GM21717 (cell line): ENCODE measurements around the gene PKN1.

Experiments
- ATAC-seq: cut with Tn5 transposase; IDR thresholded peaks from one replicate; pipeline ENCODE4 v1.9.1; 2021; ENCODE audit warnings: mild to moderate bottlenecking, moderate library complexity; ENCODE audit not compliant: unreplicated experiment

PKN1 gene

DNA sequence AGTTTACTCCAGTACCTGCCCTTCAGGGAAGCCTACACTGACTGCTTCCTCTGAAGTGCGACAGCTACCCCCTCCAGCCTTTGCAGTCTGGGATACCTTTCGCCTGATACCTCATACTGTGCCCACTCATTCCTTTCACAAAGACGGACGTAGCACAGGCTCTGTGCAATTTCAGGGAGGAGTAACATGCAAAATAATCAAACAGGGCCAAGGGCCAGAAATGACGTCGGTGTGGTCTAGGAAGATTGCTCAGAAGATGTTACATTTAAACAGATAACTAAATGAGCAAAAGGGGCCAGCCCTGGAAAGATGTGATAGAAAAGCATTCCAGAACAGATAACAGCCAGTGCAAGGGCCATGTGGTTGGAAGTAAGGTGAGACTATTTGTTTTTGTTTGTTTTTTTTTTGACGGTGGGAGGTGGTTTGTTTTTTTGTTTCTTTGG lies 7.4 kb upstream of the PKN1 start:
- no peak for ATAC-seq

GRCh38 chr19:14427461-14427860 lies 5.6 kb upstream of the PKN1 start:
- no peak for ATAC-seq

DNA sequence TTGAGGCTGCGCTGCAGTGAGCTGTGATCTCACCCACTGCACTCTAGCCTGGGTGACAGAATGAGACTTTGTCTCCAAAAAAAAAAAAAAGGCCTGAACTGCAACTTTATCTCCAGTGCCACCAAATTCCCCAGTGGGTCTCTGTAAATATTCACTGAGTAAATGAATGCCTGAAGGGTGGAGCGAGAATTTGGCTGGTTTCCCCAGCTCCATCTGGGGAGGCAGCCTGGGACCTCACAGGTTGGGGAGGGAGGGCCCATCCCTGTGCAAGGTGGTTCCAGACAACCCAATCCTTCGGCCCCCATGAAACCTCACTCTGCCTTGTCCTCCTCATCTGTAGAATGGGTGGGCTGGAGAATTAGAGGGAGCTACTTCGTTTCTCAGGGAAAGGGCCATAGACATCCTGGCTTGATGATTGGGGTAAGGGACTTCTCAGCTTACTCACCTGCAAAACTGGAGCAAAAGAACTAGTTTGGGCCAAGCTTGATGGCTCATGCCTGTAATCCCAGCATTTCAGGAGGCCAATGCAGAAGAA lies 4.2 kb upstream of the PKN1 start:
- ATAC-seq = no peak

DNA sequence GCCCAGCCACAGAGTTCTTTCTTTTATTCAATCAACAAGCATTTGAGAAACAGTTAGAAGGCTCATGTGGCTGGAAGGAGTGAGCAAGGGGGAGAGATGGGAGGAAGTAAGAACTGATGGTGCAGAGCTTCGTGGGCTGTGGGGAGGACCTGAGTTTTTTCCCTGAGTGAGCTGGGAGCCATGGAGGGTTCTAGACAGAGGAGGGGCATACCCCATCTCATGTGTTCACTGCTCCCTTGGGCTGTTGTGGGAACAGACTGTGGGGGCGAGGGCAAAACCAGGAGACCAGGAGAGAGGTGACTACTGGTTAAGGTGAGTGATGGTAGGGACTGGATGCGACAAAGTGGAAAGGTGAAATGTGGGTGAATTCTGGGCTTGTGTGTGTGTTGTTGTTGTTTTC lies 2.4 kb upstream of the PKN1 start:
- no peak for ATAC-seq

DNA sequence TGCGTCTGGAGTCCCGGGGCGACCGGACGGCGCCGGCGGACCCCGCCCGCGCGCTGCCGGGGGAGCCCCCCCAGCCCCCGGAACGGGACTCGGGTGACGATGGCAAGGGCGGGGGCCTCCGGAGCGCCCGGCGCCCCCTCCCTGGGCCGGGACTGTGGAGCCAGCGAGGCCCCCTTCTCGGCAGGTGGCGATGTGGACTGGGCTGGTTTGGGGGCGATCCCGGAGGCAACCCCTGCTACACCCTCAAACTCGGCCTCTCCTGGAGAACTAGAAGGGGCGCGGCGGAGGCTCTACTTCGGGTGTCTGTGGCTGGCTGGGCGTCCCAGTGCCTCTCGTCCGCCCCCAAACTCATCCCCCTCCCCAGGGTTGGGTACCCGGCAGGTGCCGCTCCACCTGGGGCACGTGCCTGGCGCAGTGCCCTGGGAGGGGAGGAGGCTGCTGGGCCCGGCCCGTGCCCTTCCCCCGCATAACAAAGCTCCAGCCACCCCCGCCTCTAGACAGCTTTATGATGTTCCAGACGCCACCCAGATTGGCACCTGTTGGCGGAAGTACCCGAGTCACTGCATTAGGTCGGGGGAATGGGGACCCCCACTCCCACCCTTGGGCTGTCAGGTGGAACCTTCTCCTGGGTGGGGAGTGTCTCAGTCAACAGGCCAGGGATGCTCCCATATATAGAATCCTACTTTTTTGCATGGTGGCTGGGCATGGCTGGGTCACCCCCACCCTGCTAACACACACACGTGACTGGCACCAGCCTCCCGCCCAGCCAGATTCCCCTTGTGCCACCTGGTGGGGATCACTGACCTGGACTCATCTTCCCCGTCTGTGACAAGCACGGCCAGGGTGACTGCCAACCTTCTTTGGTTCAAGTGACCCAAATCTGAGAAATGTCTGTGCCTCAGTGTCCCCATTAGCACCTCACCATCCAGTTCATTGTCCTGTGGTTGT lies 722 bp downstream of the PKN1 start:
- ATAC-seq = no peak

DNA sequence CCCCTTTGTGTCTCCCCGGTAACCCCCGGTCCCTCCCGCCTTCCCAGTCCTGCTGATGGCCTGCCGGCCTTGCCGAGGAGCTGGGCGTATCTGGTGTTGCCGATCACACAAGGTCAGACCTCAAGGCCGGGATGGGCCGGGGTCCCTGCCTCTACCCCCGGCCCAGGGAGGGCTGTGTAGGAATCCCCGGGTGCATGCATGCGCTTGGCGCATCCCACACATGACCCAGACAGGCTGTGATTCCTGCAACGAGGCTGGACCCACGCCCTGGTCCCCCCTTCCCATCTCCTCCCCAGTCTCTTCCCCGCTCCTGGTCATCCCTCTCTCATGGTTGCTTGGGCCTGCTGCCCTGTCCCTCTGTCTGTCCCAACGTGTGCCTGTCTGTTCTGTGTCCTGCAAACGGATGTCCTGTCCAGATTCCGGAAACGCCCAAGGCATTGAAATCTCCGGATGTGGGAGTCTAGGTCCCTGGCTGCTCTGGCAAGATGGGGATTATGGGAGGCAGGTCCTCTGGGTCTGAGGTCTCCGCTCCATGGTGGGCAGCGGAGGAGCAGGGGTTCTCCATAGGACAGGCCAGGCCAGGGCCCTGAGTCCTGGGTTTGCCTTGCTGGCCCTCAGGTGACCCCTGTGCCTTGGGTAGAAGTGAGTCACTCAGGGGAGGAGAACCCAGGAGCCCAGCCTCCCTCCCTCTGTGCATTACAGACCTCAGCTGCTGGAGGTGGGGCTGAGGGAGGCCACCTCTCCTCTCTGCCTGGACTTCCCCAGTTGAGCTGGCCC lies 1.6 kb downstream of the PKN1 start:
- ATAC-seq = no peak

- no peak for ATAC-seq
These were observed 2.4 kb downstream of the PKN1 start for GRCh38 chr19:14435320-14436050.

DNA sequence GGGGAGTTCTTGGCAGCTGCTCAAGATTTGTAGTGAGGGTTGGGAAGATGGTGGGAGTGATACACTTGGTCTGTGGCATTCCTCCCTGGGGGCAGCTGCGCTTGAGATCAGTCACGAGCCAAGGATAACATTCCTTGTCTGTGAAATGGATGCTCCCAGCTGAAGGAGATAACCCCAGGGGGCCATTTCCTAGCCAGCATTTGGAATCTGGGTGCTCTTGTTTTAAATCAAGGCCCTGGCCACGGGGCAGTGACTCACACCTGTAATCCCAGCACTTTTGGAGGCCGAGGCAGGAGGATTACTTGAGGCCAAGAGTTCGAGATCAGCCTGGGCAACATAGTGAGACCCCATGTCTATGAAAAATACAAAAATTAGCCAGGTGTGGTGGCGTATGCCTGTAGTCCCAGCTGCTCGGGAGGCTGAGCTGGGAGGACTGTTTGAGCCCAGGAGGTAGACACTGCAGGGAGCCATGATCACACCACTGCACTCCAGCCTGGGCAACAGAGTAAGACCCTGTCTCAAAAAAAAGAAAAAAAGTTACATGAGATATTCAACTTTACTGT lies 4.6 kb downstream of the PKN1 start:
- no peak for ATAC-seq

DNA sequence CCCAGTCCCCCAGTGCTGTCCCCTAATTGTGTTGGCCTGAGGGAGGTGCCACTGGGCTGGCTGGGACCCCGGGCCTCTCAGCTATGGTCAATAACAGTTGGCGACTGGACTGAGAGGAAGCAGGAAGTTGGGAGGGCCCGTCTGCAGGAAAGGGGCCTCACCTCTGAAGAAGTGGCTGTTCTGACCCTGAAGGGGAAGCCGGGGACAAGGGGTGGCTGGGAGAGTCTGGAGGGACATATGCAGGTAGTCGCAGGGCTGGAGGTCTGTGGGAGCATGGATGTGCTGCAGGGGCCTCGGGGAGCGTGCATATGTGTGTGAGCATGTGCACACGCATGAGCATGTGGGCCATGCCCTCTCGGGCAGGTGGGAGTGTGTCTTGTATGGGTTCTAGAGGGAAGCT lies 5.9 kb downstream of the PKN1 start:
- ATAC-seq = no peak

DNA sequence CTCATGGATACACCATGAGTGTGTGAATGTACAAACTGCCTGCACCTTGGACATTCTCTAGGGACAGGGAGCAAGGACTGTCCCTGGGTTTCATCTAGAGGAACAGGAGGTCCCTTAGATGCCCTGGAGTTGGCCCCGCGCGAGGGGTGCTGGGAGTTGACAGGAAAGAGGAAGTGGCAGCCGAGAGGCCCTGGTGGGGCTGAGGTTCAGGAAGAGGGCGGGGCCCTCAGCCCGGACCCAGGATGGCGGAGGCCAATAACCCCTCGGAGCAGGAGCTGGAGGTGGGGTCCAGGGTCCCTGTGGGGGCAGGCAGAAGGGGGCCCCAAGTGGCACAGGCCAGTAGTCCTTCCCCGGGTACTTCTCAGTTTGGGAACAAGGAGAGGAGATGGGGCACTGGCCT lies 6.9 kb downstream of the PKN1 start:
- ATAC-seq = peak; percentile 71

GRCh38 chr19:14441041-14441938 lies 8.2 kb downstream of the PKN1 start:
- no peak for ATAC-seq

DNA sequence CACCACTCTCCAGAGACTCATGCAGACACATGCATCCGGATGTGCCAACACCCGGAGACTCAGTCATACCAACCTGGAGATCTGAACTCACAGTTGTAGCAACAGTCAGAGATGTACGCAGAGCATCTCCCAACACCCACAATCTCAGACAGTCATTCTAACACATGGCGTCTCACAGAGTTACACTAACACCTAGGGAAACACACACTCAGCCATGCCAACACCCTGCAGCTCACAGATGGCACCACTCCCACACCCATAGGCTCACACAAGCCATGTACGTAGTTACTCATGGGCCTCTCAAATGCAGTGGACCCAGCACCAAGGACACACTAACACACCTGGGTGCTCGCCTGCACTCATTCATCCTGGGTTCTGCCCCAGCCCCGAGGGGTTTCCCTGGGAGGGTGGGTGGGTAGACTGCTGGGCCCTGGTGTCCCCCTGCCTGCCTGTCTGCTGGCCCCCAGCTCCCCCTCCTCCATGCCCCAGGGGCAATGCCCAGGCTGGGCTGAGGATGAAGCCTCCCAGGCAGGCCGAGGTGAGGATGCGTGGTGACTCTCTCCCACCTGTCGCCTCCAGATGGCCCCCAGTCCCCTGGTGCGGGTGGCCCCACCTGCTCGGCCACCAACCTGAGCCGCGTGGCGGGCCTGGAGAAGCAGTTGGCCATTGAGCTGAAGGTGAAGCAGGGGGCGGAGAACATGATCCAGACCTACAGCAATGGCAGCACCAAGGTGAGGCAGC lies 10.0 kb downstream of the PKN1 start:
- ATAC-seq = no peak

DNA sequence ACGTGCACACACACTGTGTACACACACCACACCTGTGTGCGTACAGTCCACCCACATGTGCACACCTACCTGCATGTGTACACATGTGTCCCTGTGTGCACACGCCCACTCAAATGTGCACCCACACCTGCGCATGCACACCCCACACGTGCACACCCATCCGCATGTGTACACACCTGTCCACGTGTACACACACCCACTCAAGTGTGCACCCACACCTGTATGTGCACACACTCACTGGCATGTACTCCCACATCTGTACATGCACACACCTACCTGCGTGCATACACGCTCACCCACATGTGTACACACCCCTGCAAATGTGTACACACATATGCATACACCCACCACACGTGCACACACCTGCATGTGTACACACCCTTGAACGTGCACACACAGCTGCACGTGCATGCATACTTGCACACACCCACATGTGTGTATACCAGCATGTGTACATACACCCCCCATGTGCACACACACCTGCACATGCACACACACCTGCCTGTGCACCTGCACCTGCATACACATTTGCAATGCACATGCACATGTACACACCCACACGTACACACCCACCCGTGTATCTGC lies 10.6 kb downstream of the PKN1 start:
- ATAC-seq = no peak

- no peak for ATAC-seq
These were observed 13.4 kb downstream of the PKN1 start for GRCh38 chr19:14446336-14447036.

- ATAC-seq = no peak
These were observed 16.2 kb downstream of the PKN1 start for GRCh38 chr19:14449321-14449720.

DNA sequence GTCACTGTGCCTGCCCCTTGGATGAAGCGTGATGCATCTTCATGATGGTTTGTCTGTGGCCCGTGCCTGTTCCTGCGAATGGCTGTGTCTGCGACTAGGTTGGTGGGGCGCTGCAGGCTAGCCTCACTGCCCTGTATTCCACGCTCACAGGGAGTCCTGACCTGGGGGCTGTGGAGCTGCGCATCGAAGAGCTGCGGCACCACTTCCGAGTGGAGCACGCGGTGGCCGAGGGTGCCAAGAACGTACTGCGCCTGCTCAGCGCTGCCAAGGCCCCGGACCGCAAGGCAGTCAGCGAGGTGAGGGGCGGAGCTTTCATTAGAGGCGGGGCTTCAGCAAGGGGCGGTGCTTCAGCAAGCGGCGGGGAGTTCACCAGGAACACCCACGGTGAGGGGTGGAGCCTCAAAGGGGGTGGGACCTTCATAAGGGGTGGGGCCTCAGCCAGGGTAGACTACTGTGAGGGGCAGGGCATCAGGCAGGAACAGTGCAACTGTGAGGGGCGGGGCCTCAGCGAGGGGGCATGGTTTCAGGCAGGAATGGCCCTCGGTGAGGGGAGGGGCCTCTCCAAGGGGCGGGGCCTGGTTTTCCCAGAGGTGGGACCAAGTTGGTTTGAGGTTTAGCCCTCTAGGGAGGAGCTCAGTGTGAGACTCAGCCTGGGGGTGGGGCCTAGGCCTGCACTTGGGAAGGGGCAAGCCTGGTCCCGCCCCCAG lies 17.2 kb downstream of the PKN1 start:
- no peak for ATAC-seq

- ATAC-seq = no peak
These were observed 17.8 kb downstream of the PKN1 start for GRCh38 chr19:14450876-14451275.
